Stimulated activated memory B cell treated with anti-CD40 and anti-IgM and Interleukin-4, amounts not matched to agents 10 μg/mL and 1 μg/mL and 100 μg/mL, for 72 hours (primary cell): Measurements from ENCODE around the gene RNF220.

Source experiments
- ATAC-seq: fragments of 150-1000 bp; cut with Tn5 transposase; 2 replicates; pipeline ENCODE4 v1.10.0; 2021
- H3K27ac Mint-ChIP-seq: one replicate; pipeline ENCODE4 v1.8.0; 2022; ENCODE audit warnings: mild to moderate bottlenecking, mixed read lengths
- H3K27me3 Mint-ChIP-seq: one replicate; pipeline ENCODE4 v1.8.0; 2022; ENCODE audit warnings: mixed read lengths
- H3K36me3 Mint-ChIP-seq: one replicate; pipeline ENCODE4 v1.8.0; 2022; ENCODE audit warnings: mixed read lengths
- H3K4me1 Mint-ChIP-seq: one replicate; pipeline ENCODE4 v1.8.0; 2022; ENCODE audit warnings: mixed read lengths
- H3K4me3 Mint-ChIP-seq: one replicate; pipeline ENCODE4 v1.8.0; 2022; ENCODE audit warnings: mild to moderate bottlenecking, moderate library complexity, mixed read lengths
- H3K9me3 Mint-ChIP-seq: one replicate; pipeline ENCODE4 v1.8.0; 2022; ENCODE audit warnings: mixed read lengths

Gene RNF220

GRCh38 chr1:44417351-44418021 is 12.4 kb downstream of the RNF220 start:
- Mint-ChIP-seq H3K36me3 (no peaks in the 10 kb centered on the region), H3K9me3 (no peaks in the 10 kb centered on the region), H3K4me3 (no peak overlapping the region), H3K4me1 (no peaks in the 10 kb centered on the region), H3K27ac (no peak overlapping the region), H3K27me3 (peaks cover 52% of the 10 kb centered on the region)
- no peak for ATAC-seq

GRCh38 chr1:44418022-44418673 is 13.1 kb downstream of the RNF220 start:
- Mint-ChIP-seq H3K9me3 (no peaks in the 10 kb centered on the region), H3K4me3 (no peak overlapping the region), H3K27ac (no peak overlapping the region), H3K4me1 (no peaks in the 10 kb centered on the region), H3K27me3 (peaks cover 58% of the 10 kb centered on the region), H3K36me3 (no peaks in the 10 kb centered on the region)
- ATAC-seq: peak; percentile 16

- H3K27ac Mint-ChIP-seq: no peak overlapping the region
- no peak for ATAC-seq
- H3K9me3 Mint-ChIP-seq: no peaks in the 10 kb centered on the region
- H3K36me3 Mint-ChIP-seq: no peaks in the 10 kb centered on the region
- peaks cover 12% of the 10 kb centered on the region for H3K4me1 Mint-ChIP-seq
- peaks cover 76% of the 10 kb centered on the region for H3K27me3 Mint-ChIP-seq
- no peak overlapping the region for H3K4me3 Mint-ChIP-seq
Observed at GRCh38 chr1:44419901-44420300, 14.8 kb downstream of the RNF220 start.

- Mint-ChIP-seq H3K36me3 (no peaks in the 10 kb centered on the region), H3K9me3 (no peaks in the 10 kb centered on the region), H3K27me3 (peaks cover 82% of the 10 kb centered on the region), H3K4me3 (no peak overlapping the region), H3K4me1 (peaks cover 12% of the 10 kb centered on the region), H3K27ac (no peak overlapping the region)
- no peak for ATAC-seq
Observed at GRCh38 chr1:44420535-44420934, 15.5 kb downstream of the RNF220 start.

GRCh38 chr1:44421446-44421884 is 16.4 kb downstream of the RNF220 start:
- Mint-ChIP-seq H3K4me3 (no peak overlapping the region), H3K4me1 (peaks cover 12% of the 10 kb centered on the region), H3K27ac (no peak overlapping the region), H3K36me3 (no peaks in the 10 kb centered on the region), H3K27me3 (peaks cover 86% of the 10 kb centered on the region), H3K9me3 (no peaks in the 10 kb centered on the region)
- ATAC-seq: no peak

GRCh38 chr1:44422161-44422560 is 17.1 kb downstream of the RNF220 start:
- Mint-ChIP-seq H3K4me1 (peaks cover 12% of the 10 kb centered on the region), H3K9me3 (no peaks in the 10 kb centered on the region), H3K36me3 (no peaks in the 10 kb centered on the region), H3K27ac (no peak overlapping the region), H3K4me3 (no peak overlapping the region), H3K27me3 (peaks cover 86% of the 10 kb centered on the region)
- no peak for ATAC-seq

- no peaks in the 10 kb centered on the region for H3K36me3 Mint-ChIP-seq
Observed at GRCh38 chr1:44423591-44424537, 18.8 kb downstream of the RNF220 start.

GRCh38 chr1:44424747-44425146 is 19.7 kb downstream of the RNF220 start:
- Mint-ChIP-seq H3K9me3 (no peaks in the 10 kb centered on the region), H3K27me3 (peaks cover 95% of the 10 kb centered on the region)

More at GRCh38 chr1:44423591-44424537, 18.8 kb downstream of the RNF220 start:
- peaks cover 86% of the 10 kb centered on the region for H3K27me3 Mint-ChIP-seq
- peak overlapping the region; percentile 21 for H3K4me3 Mint-ChIP-seq
- H3K4me1 Mint-ChIP-seq: peaks cover 12% of the 10 kb centered on the region
- ATAC-seq: no peak
- no peaks in the 10 kb centered on the region for H3K9me3 Mint-ChIP-seq
- H3K27ac Mint-ChIP-seq: no peak overlapping the region

GRCh38 chr1:44425341-44426082 is 20.5 kb downstream of the RNF220 start:
- H3K4me1 Mint-ChIP-seq: peaks cover 12% of the 10 kb centered on the region
- no peak overlapping the region for H3K27ac Mint-ChIP-seq
- H3K36me3 Mint-ChIP-seq: no peaks in the 10 kb centered on the region
- no peak for ATAC-seq
- no peaks in the 10 kb centered on the region for H3K9me3 Mint-ChIP-seq
- H3K27me3 Mint-ChIP-seq: peaks cover 91% of the 10 kb centered on the region
- no peak overlapping the region for H3K4me3 Mint-ChIP-seq

More at GRCh38 chr1:44424747-44425146, 19.7 kb downstream of the RNF220 start:
- Mint-ChIP-seq H3K27ac (no peak overlapping the region), H3K36me3 (no peaks in the 10 kb centered on the region), H3K4me3 (no peak overlapping the region), H3K4me1 (peaks cover 12% of the 10 kb centered on the region)
- ATAC-seq: no peak

GRCh38 chr1:44431861-44432260 is 26.8 kb downstream of the RNF220 start:
- no peaks in the 10 kb centered on the region for H3K36me3 Mint-ChIP-seq
- no peak for ATAC-seq
- H3K9me3 Mint-ChIP-seq: no peaks in the 10 kb centered on the region
- H3K27me3 Mint-ChIP-seq: peaks cover 55% of the 10 kb centered on the region
- H3K4me1 Mint-ChIP-seq: no peaks in the 10 kb centered on the region
- H3K27ac Mint-ChIP-seq: no peak overlapping the region
- no peak overlapping the region for H3K4me3 Mint-ChIP-seq

GRCh38 chr1:44433209-44433608 is 28.2 kb downstream of the RNF220 start:
- no peaks in the 10 kb centered on the region for H3K4me1 Mint-ChIP-seq
- ATAC-seq: no peak
- no peak overlapping the region for H3K4me3 Mint-ChIP-seq
- H3K36me3 Mint-ChIP-seq: no peaks in the 10 kb centered on the region
- H3K27ac Mint-ChIP-seq: no peak overlapping the region
- H3K9me3 Mint-ChIP-seq: no peaks in the 10 kb centered on the region
- peaks cover 44% of the 10 kb centered on the region for H3K27me3 Mint-ChIP-seq

GRCh38 chr1:44436401-44437106 is 31.5 kb downstream of the RNF220 start:
- Mint-ChIP-seq H3K27me3 (peaks cover 18% of the 10 kb centered on the region), H3K4me3 (no peak overlapping the region), H3K4me1 (no peaks in the 10 kb centered on the region), H3K9me3 (no peaks in the 10 kb centered on the region), H3K27ac (no peak overlapping the region), H3K36me3 (no peaks in the 10 kb centered on the region)
- ATAC-seq: no peak

GRCh38 chr1:44437107-44437716 is 32.2 kb downstream of the RNF220 start:
- Mint-ChIP-seq H3K27me3 (peaks cover 13% of the 10 kb centered on the region), H3K9me3 (no peaks in the 10 kb centered on the region)

GRCh38 chr1:44442791-44443190 is 37.7 kb downstream of the RNF220 start:
- no peaks in the 10 kb centered on the region for H3K4me1 Mint-ChIP-seq
- peaks cover 9% of the 10 kb centered on the region for H3K27me3 Mint-ChIP-seq
- no peaks in the 10 kb centered on the region for H3K36me3 Mint-ChIP-seq
- no peaks in the 10 kb centered on the region for H3K9me3 Mint-ChIP-seq
- no peak overlapping the region for H3K27ac Mint-ChIP-seq
- H3K4me3 Mint-ChIP-seq: no peak overlapping the region
- no peak for ATAC-seq

More at GRCh38 chr1:44437107-44437716, 32.2 kb downstream of the RNF220 start:
- no peaks in the 10 kb centered on the region for H3K4me1 Mint-ChIP-seq
- no peak overlapping the region for H3K4me3 Mint-ChIP-seq
- H3K27ac Mint-ChIP-seq: no peak overlapping the region
- no peak for ATAC-seq
- no peaks in the 10 kb centered on the region for H3K36me3 Mint-ChIP-seq
